ENCODE results near the gene FKRP.

Gene FKRP

DNA sequence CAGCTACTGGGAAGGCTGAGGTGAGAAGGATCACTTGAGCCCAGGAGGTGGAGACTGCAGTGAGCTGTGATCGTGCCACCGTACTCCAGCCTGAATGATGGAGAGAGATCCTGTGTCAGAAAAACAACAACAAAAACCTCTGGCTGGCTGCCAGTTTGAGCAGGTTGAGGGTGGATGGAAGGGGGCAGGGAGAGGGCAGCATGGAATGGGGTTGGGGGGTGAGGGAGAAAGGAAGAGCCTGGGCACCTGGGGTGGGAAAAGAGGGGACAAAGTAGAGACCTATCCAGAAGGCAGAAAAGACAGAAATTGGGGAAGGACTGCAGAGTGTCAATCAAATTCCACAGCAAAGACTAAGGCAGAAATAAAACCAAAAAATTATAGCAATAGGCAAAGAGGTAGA is 37.8 kb downstream of the FKRP start:
- no peak for FAIRE-seq
- TF ChIP-seq POU2F2 (IDR thresholded peaks at IDR 0.05; ENCODE audit: low read depth, low read length) (no peak), SPI1 (IDR thresholded peaks at IDR 0.05; ENCODE audit: low read depth, low read length) (no peak), TAF1 (IDR thresholded peaks at IDR 0.05; ENCODE audit: low read depth, low read length) (no peak), POLR2AphosphoS5 (IDR thresholded peaks at IDR 0.05; ENCODE audit: low read depth, low read length) (no peak), PAX5 (IDR thresholded peaks at IDR 0.05; ENCODE audit: insufficient read depth, low read length, severe bottlenecking) (no peak), POLR2A (IDR thresholded peaks at IDR 0.05; ENCODE audit: low read depth, low read length) (no peak)
- no peak for DNase-seq (ENCODE audit: insufficient read length, low spot score)

DNA sequence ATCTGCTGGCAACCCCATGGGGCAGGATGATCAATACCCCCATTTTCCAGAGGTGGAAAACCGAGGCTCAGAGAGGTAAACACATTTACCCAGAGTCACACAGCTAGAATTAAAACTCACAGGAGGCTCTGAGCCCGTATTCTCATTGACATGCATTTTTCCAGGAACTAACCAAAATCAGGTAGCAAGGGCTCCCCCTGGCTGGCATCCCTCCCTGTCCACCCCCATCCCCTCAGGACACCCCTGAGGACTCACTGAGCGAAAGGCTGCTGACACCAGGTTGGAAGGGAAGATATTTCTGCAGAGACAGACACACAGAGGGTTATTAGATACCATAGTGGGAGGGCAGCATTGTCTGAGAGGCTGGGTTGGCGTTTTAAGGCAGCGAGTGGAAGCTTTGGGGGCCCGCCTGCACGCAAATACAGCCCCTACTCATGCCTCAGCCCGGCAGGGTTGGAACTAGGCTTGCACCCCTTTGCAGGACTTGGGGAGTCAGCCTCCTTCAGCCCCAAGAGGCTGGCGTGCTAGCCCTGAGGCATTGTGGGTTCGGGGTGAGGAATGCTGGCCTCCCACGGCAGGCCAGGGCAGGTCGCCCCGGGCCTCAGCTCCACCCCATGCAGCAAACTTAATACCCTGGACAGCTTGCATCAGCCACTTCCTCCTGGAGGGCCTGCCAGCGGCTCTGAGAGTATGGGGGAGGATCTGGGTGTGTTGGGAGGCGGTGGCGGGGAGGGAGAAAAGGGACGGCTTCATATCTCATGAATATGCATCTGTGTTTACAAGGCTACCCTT is 38.6 kb downstream of the FKRP start:
- FAIRE-seq = peak; percentile 82
- TF ChIP-seq SPI1 (IDR thresholded peaks at IDR 0.05; ENCODE audit: low read depth, low read length) (peak; percentile 65), POLR2A (IDR thresholded peaks at IDR 0.05; ENCODE audit: low read depth, low read length) (0 out of 2 replicates have a peak, but pooled peaks have one; percentile 35), PAX5 (IDR thresholded peaks at IDR 0.05; ENCODE audit: insufficient read depth, low read length, severe bottlenecking) (no peak), POU2F2 (IDR thresholded peaks at IDR 0.05; ENCODE audit: low read depth, low read length) (peak; percentile 98), TAF1 (IDR thresholded peaks at IDR 0.05; ENCODE audit: low read depth, low read length) (no peak), POLR2AphosphoS5 (IDR thresholded peaks at IDR 0.05; ENCODE audit: low read depth, low read length) (peak; percentile 17)
- peak; percentile 72 for DNase-seq (ENCODE audit: insufficient read length, low spot score)

DNA sequence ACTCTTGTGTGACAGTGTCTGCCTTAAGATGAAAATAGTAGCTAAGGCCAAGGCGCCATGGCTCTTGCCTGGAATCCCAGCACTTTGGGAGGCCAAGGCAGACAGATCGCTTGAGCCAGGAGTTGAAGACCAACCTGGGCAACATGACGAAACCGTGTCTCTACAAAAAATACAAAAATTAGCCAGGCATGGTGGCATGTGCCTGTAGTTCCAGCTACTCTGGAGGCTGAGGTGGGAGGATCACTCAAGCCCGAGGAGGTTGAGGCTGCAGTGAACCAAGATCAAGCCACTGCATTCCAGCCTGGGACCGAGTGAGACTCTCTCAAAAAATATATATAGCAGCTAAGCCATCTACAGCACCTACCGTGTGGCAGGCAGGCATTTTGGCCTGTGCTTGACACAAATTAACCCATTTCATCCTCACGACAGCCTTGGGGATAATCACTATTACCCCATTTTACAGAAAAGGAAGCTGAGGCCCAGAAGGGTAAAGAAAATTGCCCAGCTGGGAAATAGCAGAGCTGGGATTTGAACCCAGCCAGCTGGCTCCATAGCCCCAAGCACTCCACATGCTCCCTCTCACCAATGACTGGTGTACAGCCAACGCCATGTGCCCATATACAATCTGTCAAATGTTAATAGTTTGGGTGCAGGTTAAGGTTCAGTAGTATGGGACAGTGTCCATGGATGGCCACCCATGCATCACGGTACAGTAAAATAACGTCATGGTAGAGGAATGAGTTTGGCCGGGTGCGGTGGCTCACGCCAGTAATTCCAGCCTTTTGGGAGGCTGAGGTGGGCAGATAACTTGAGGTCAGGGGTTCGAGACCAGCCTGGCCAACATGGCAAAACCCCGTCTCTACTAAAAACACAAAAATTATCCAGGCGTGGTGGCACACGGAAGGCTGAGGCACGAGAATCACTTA is 39.5 kb downstream of the FKRP start:
- TF ChIP-seq SPI1 (IDR thresholded peaks at IDR 0.05; ENCODE audit: low read depth, low read length) (no peak), PAX5 (IDR thresholded peaks at IDR 0.05; ENCODE audit: insufficient read depth, low read length, severe bottlenecking) (no peak), POU2F2 (IDR thresholded peaks at IDR 0.05; ENCODE audit: low read depth, low read length) (no peak), POLR2AphosphoS5 (IDR thresholded peaks at IDR 0.05; ENCODE audit: low read depth, low read length) (no peak), POLR2A (IDR thresholded peaks at IDR 0.05; ENCODE audit: low read depth, low read length) (no peak), TAF1 (IDR thresholded peaks at IDR 0.05; ENCODE audit: low read depth, low read length) (no peak)
- DNase-seq (ENCODE audit: insufficient read length, low spot score) (no peak), FAIRE-seq (no peak)

DNA sequence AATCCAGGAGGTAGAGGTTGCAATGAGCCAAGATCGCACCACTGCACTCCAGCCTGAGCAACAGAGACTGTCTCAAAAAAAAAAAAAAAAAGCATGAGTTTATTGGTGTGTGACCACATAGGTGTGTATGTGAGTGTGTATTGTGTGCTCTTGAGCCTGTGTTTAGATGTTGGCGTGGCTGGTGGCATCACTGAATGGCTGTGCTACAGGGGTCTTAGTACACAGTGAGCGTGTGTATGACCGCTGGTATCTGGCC is 40.1 kb downstream of the FKRP start:
- TF ChIP-seq POU2F2 (IDR thresholded peaks at IDR 0.05; ENCODE audit: low read depth, low read length) = no peak
- TF ChIP-seq TAF1 (IDR thresholded peaks at IDR 0.05; ENCODE audit: low read depth, low read length) = 0 out of 2 replicates have a peak, but pooled peaks have one; percentile 19
- no peak for TF ChIP-seq SPI1 (IDR thresholded peaks at IDR 0.05; ENCODE audit: low read depth, low read length)
- no peak for TF ChIP-seq PAX5 (IDR thresholded peaks at IDR 0.05; ENCODE audit: insufficient read depth, low read length, severe bottlenecking)
- DNase-seq (ENCODE audit: insufficient read length, low spot score) (no peak), FAIRE-seq (no peak)

DNA sequence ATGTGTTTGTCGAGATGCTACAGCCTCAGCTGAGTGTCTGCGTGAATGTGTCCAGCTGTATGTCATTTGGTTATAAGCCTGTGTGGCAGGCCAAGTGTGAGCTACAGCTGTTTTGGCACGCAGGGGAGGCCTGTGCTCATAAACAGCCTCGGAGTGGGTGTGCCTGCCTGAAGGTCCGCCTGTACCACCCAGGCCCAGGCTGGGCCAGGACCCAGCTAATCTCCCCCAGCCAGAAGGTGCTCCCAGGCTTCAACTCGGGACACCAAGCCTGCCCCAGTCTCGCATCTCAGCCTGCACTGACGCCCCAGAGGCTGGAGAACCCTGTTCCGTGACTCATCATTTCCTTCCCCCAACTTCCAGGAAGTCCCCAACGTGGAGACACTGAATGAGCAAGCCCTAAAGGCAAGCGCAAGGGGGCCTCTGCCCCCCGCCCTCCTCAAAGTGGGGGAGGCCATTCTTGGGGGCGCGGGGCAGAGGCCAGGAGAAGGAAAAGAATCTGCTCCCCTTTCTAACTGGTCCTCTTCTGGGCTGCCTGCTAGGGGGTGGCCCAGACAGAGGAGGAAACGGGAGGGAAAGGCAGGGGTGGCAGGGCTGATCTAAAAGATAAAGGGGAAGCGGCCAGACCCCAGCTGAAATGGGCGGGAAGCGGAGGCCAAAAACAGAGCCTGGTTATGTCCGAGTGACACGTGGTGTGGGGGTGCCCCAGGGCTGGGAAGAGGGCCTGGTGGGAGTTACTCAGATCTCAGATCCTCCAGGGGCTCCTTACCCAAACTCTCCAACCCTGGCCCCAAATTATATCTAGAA is 40.6 kb downstream of the FKRP start:
- peak; percentile 68 for FAIRE-seq
- peak; percentile 66 for DNase-seq (ENCODE audit: insufficient read length, low spot score)
- peak; percentile 56 for TF ChIP-seq SPI1 (IDR thresholded peaks at IDR 0.05; ENCODE audit: low read depth, low read length)
- no peak for TF ChIP-seq PAX5 (IDR thresholded peaks at IDR 0.05; ENCODE audit: insufficient read depth, low read length, severe bottlenecking)
- no peak for TF ChIP-seq TAF1 (IDR thresholded peaks at IDR 0.05; ENCODE audit: low read depth, low read length)
- TF ChIP-seq POLR2AphosphoS5 (IDR thresholded peaks at IDR 0.05; ENCODE audit: low read depth, low read length) = no peak

DNA sequence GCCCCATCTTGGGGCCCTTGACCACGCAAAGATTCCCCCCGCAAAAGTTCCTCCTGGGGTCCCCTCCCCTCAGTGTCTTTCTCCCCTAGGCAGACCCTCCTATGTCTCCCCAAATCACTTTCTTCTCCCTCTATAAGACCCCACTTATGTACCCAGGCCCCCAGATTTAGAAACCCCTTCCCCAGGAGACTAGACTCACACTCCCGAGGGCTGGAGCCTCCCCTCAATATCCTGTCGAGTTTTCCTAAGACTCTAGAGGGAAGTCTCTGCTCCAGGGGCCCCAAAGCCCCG is 41.1 kb downstream of the FKRP start:
- no peak for DNase-seq (ENCODE audit: insufficient read length, low spot score)
- no peak for TF ChIP-seq TAF1 (IDR thresholded peaks at IDR 0.05; ENCODE audit: low read depth, low read length)
- no peak for TF ChIP-seq POU2F2 (IDR thresholded peaks at IDR 0.05; ENCODE audit: low read depth, low read length)
- no peak for TF ChIP-seq POLR2AphosphoS5 (IDR thresholded peaks at IDR 0.05; ENCODE audit: low read depth, low read length)
- TF ChIP-seq POLR2A (IDR thresholded peaks at IDR 0.05; ENCODE audit: low read depth, low read length) = no peak
- TF ChIP-seq PAX5 (IDR thresholded peaks at IDR 0.05; ENCODE audit: insufficient read depth, low read length, severe bottlenecking) = no peak
- no peak for TF ChIP-seq SPI1 (IDR thresholded peaks at IDR 0.05; ENCODE audit: low read depth, low read length)
- no peak for FAIRE-seq

DNA sequence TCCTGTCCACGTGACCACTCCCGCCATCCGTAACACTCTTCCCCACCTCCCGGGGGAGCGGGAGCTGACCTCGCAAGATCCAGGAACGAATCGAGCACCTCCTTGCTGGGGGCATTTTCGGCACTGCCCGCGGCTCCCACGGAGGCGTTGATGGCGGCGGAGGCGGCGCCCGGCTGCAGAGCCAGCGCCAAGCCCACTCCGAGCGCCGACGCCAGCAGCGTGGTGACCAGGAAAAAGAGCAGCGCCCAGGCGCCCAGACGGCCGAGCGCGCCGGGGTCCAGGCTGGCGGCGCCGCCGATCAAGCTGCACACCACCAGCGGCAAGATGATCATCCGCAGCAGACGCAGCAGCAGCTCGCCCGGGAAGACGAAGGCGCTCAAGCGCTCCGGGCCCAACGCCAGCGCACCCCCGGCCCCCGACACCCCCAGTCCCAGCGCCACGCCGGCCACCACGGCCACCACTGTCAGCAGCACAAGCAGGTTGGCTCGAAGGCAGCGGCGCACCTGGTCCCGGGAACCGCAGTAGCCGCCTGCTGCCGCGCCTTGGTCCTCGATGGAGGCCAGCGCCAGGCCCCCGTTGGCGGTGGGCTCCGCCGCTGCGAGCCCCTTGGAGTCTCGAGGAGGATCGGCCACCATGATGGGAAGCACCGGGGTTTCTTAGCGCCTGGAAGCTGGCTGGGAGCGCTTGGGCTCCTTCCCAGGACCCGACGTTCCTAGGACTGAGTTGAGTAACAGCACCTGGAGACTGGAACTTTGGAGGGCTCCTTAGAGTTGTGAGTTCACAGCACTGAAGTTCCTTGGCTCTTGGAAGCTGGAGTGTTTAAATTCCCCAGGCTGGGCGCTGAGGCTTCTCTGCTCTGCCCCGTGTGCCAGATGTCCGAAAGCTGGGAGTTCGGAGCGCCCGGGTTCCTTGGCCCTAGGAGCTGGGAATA is 41.7 kb downstream of the FKRP start:
- FAIRE-seq = peak; percentile 13
- DNase-seq (ENCODE audit: insufficient read length, low spot score) = no peak
- TF ChIP-seq POU2F2 (IDR thresholded peaks at IDR 0.05; ENCODE audit: low read depth, low read length) = no peak

DNA sequence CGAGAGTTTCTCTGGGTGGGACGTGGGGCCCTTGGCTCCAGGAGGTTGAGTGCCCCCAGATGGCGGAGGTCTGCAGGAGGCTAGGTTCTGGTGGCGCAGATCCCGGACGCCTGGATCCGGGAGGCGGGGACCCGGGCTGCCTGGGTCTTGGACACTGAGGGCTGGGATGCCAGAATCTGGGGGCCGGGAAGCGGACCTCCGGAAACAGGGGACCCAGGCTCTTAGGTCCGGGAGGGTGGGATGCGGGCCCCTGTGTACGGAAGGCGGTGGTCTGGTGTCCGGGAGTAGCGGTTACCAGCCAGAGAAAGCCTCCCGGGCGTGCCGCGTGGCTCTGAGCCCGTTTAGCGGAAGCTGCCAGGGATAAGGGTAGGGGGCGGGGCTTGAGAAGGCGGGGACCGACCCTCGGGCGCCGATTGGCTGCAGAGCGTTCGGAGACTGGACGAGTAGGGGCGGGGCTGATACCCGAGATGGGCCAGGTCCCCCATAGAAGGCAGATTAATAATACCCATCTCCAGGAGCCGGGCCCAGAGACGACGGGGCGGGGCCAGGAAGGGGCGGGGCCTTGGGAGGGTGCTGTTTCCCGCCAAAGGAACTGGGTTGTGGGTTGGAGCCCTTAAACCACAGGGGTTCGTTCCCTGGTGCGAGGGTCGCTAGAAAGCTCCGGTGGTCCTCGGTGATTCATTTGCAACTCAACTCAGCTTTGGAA is 42.6 kb downstream of the FKRP start, which contains the start of gene SLC1A5:
Gene SLC1A5, minus strand, starts transcription at position 333 of the 706 bp plus-strand sequence. CDS start 629 bp downstream, outside the sequence.
- FAIRE-seq (peak; percentile 82), DNase-seq (ENCODE audit: insufficient read length, low spot score) (peak; percentile 93)
- no peak for TF ChIP-seq SPI1 (IDR thresholded peaks at IDR 0.05; ENCODE audit: low read depth, low read length)
- TF ChIP-seq PAX5 (IDR thresholded peaks at IDR 0.05; ENCODE audit: insufficient read depth, low read length, severe bottlenecking) = no peak
- peak; percentile 99 for TF ChIP-seq POLR2A (IDR thresholded peaks at IDR 0.05; ENCODE audit: low read depth, low read length)
- TF ChIP-seq POLR2AphosphoS5 (IDR thresholded peaks at IDR 0.05; ENCODE audit: low read depth, low read length) = peak; percentile 99
- TF ChIP-seq TAF1 (IDR thresholded peaks at IDR 0.05; ENCODE audit: low read depth, low read length) = peak; percentile 99
- TF ChIP-seq POU2F2 (IDR thresholded peaks at IDR 0.05; ENCODE audit: low read depth, low read length) = peak; percentile 94
